Thoracic aorta (tissue), 2 donors: ENCODE data around the gene SVOP. TPM values are rescaled to one million over a fixed set of nuclear protein-coding genes. Genes with fewer than 3 reads are reported as not detected.

ENCODE experiments used
- ATAC-seq: fragments of 150-250 bp; one replicate; pipeline ENCODE4 v1.8.0; 2017; ENCODE audit warnings: low read depth; ENCODE audit not compliant: insufficient number of reproducible peaks, low FRiP score
- DNase-seq: peaks from one replicate; pipeline ENCODE4 v3.0.0-alpha.2; 2020; ENCODE audit warnings: low spot score
- H3K27ac ChIP-seq, 2 donors: fragments of 200-600 bp; sonication (generic); 1 replicate in 1 of 2; 2 replicates in 1 of 2; pipeline ENCODE4 v1.5.1; 2016; ENCODE audit warnings: mild to moderate bottlenecking in 2 of 2, moderate library complexity in 2 of 2
- H3K27me3 ChIP-seq: fragments of 200-600 bp; sonication (generic); replicated peaks from 2 replicates; pipeline ENCODE4 v1.6.0; 2016; ENCODE audit warnings: mild to moderate bottlenecking; ENCODE audit not compliant: insufficient read depth
- H3K36me3 ChIP-seq: fragments of 200-600 bp; sonication (generic); one replicate; pipeline ENCODE4 v1.5.1; 2016
- H3K4me1 ChIP-seq, 2 donors: fragments of 200-600 bp; sonication (generic); 1 replicate in 1 of 2; 2 replicates in 1 of 2; pipeline versions ENCODE4 v1.5.1 to v1.6.0; 2016; ENCODE audit warnings: low read depth in 2 of 2, mild to moderate bottlenecking in 1 of 2; ENCODE audit not compliant: control insufficient read depth in 1 of 2
- H3K4me3 ChIP-seq: fragments of 200-600 bp; sonication (generic); 2 replicates; pipeline ENCODE4 v1.5.1; 2016; ENCODE audit warnings: mild to moderate bottlenecking
- H3K9me3 ChIP-seq: fragments of 200-600 bp; sonication (generic); 2 replicates; pipeline ENCODE4 v1.5.1; 2016
- total RNA-seq, 2 donors: library from RNA; depleted of rRNA; stranded (reverse); fragments of >200 nt; gene quantifications; one replicate each; pipeline versions ENCODE4 v1.1.0 to v1.2.3, GENCODE V29; 2016
- TF ChIP-seq, protein P1 (sequence below): fragments of 200-600 bp; sonication (generic); IDR thresholded peaks from one replicate; pipeline ENCODE4 v1.5.1; 2019; ENCODE audit warnings: antibody characterized with exemption

Gene SVOP
- total RNA-seq, 2 donors from 2014 or later: not detected

DNA sequence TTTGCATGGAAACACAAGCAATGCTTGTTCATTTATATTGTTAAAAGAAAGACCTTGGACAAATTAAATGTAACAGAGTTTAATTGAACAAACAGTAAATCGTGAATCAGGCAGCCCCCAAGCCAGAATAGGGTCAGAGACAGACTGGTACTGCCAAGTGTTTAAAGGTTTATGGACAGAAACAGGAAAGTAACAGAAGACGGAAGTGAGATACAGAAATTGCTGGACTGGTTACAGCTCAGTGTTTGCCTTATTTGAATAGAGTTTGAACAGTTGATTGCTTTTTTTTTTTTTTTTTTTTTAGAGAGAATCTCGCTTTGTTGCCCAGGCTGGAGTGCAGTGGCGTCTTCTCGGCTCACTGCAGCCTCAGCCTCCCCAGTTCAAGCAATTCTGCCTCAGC is 90.7 kb downstream of the SVOP start:
- Histone ChIP-seq H3K4me1 (no peaks in the 10 kb centered on the region), H3K36me3 (no peaks in the 10 kb centered on the region), H3K27me3 (no peaks in the 10 kb centered on the region), H3K9me3 (no peaks in the 10 kb centered on the region), H3K27ac (no peak overlapping the region), H3K4me3 (no peak overlapping the region)
- ATAC-seq (no peak), DNase-seq (no peak)
- TF ChIP-seq, protein P1, sequence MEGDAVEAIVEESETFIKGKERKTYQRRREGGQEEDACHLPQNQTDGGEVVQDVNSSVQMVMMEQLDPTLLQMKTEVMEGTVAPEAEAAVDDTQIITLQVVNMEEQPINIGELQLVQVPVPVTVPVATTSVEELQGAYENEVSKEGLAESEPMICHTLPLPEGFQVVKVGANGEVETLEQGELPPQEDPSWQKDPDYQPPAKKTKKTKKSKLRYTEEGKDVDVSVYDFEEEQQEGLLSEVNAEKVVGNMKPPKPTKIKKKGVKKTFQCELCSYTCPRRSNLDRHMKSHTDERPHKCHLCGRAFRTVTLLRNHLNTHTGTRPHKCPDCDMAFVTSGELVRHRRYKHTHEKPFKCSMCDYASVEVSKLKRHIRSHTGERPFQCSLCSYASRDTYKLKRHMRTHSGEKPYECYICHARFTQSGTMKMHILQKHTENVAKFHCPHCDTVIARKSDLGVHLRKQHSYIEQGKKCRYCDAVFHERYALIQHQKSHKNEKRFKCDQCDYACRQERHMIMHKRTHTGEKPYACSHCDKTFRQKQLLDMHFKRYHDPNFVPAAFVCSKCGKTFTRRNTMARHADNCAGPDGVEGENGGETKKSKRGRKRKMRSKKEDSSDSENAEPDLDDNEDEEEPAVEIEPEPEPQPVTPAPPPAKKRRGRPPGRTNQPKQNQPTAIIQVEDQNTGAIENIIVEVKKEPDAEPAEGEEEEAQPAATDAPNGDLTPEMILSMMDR: no peak

DNA sequence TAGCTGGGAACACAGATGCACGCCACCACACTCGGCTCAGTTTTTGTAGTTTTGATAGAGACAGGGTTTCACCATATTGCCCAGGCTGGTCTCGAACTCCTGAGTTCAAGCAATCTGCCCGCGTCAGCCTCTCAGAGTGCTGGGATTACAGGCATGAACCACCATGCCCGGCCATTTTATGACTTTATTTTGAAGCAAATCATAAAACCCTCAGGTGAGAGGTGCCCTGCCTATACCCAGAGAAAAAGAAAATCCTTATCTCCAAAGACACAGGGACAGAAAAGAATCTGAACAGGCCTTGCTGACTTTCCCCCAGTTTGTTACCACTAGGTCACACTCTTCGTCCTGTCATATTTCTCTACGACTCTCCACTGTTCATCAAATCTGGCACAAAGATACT is 92.2 kb downstream of the SVOP start:
- Histone ChIP-seq H3K9me3 (no peaks in the 10 kb centered on the region), H3K27me3 (no peaks in the 10 kb centered on the region), H3K4me1 (no peaks in the 10 kb centered on the region), H3K27ac (no peak overlapping the region), H3K4me3 (no peak overlapping the region), H3K36me3 (no peaks in the 10 kb centered on the region)
- no peak for ATAC-seq
- TF ChIP-seq, protein P1: no peak
- DNase-seq: no peak

DNA sequence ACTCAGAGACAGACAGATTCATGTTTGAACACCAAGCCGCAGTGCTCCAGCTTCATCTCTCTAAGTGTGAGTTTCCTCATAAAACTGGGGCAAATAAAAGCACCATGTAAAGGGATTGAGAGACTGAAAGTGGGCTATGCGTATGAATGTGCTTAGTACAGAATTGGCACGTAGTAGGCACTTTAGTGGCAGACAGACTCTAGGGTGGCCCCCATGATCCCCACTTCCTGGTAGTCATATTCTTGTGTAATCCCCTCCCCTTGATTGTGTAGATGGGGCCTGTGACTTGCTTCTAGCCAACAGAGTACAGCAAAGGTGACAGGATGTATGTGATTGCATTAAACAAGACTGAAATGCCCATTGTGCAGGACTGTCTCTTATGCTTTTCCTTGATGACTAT is 98.0 kb downstream of the SVOP start:
- TF ChIP-seq, protein P1: no peak
- no peaks in the 10 kb centered on the region for H3K4me1 ChIP-seq
- no peak for ATAC-seq
- H3K4me3 ChIP-seq: no peak overlapping the region
- H3K36me3 ChIP-seq: no peaks in the 10 kb centered on the region
- H3K27ac ChIP-seq: no peak overlapping the region
- no peaks in the 10 kb centered on the region for H3K9me3 ChIP-seq
- no peaks in the 10 kb centered on the region for H3K27me3 ChIP-seq
- DNase-seq: no peak

DNA sequence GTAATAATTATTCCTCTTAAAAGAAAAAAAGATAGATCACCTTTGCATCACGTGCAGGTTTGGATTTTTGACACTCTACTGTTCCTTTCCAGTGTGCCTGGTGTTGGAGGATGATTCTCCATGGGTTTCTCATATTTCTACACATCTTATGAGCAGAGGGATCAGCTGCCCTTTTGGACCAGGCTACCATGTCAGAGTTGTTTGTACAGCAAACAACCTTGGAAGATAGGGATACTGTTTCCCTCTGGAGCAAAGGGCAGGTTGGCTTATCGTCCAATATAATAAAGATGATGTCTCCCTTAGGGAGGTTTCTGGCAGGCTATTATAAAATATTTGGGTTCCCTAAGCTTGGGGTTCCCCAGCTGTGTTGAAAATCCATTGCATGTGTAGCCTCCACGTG is 98.9 kb downstream of the SVOP start:
- ATAC-seq (no peak), DNase-seq (no peak)
- no peak overlapping the region for H3K4me3 ChIP-seq
- no peaks in the 10 kb centered on the region for H3K9me3 ChIP-seq
- TF ChIP-seq, protein P1: no peak
- H3K36me3 ChIP-seq: no peaks in the 10 kb centered on the region
- no peaks in the 10 kb centered on the region for H3K4me1 ChIP-seq
- H3K27ac ChIP-seq: no peak overlapping the region
- H3K27me3 ChIP-seq: no peaks in the 10 kb centered on the region

DNA sequence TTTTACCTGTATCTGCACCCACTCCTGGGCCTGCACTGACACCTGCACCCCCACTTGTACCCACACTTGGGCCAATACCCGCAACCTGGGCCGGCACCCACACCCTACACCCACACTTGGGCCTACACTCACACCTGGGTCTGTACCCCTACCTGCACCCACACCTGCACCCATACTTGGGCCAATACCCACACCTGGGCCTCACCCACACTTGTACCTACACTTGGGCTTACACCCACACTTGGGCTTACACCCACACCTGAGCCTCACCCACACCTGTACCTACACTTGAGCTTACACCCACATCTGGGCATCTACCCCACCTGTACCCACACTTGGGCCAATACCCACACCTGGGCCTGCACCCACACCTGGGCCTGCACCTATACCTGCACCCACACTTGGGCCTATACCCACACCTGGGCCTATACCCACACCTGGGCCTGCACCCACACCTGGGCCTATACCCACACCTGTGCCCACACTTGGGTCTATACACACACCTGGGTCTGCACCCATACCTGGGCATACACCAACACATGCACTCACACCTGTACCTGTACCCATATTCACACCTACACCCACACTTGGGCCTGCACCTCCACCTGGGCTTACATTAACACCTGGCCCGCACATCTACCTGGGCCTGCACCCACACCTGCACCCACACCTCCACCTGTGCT is 101.8 kb downstream of the SVOP start:
- TF ChIP-seq, protein P1: no peak
- no peaks in the 10 kb centered on the region for H3K9me3 ChIP-seq
- no peak for DNase-seq
- ATAC-seq: no peak
- H3K4me1 ChIP-seq: peaks cover 0 to 4% of the 10 kb centered on the region in 2 donors
- H3K27ac ChIP-seq: no peak overlapping the region
- H3K27me3 ChIP-seq: no peaks in the 10 kb centered on the region
- H3K4me3 ChIP-seq: no peak overlapping the region
- no peaks in the 10 kb centered on the region for H3K36me3 ChIP-seq
